Pons (tissue), 1 donor: Measurements from ENCODE around the gene PCNX4.
"Not testable (repeated sequence)": the region's sequence is repeated elsewhere in the genome, so short reads cannot be mapped to it uniquely, and the experiment has no call there.

Source experiments
- DNase-seq: peaks from one replicate; pipeline ENCODE4 v3.0.0-alpha.2; 2016; ENCODE audit warnings: low spot score

PCNX4 gene

GRCh38 chr14:60091550-60092525, at the start of gene PCNX4:
PCNX4 (plus strand) TSS chr14:60091923; CDS start chr14:60107639, 15,716 bp downstream.
- DNase-seq: peak; percentile 98

- DNase-seq: not testable (repeated sequence)
These were observed 43.7 kb upstream of the PCNX4 start for GRCh38 chr14:60047976-60048375.

GRCh38 chr14:60051721-60052221, 40.0 kb upstream of the PCNX4 start:
- no peak for DNase-seq

- no peak for DNase-seq
These were observed 33.6 kb upstream of the PCNX4 start for GRCh38 chr14:60058087-60058486.

- no peak for DNase-seq
These were observed 30.4 kb upstream of the PCNX4 start for GRCh38 chr14:60061371-60061770.

- DNase-seq: peak; percentile 76
These were observed 27.1 kb upstream of the PCNX4 start for GRCh38 chr14:60064491-60065072.

GRCh38 chr14:60067882-60068281, 23.8 kb upstream of the PCNX4 start:
- no peak for DNase-seq

GRCh38 chr14:60079723-60080122, 12.0 kb upstream of the PCNX4 start:
- no peak for DNase-seq

- DNase-seq: no peak
These were observed 6.6 kb upstream of the PCNX4 start for GRCh38 chr14:60085085-60085484.

GRCh38 chr14:60085693-60086092, 6.0 kb upstream of the PCNX4 start:
- no peak for DNase-seq

- no peak for DNase-seq
These were observed 4.1 kb upstream of the PCNX4 start for GRCh38 chr14:60087668-60088067.

GRCh38 chr14:60089221-60089620, 2.5 kb upstream of the PCNX4 start:
- no peak for DNase-seq

GRCh38 chr14:60090864-60091519, 731 bp upstream of the PCNX4 start:
- peak; percentile 71 for DNase-seq

GRCh38 chr14:60092526-60092920, 800 bp downstream of the PCNX4 start:
- DNase-seq: peak; percentile 60

- no peak for DNase-seq
These were observed 1.4 kb downstream of the PCNX4 start for GRCh38 chr14:60093080-60093479.

- no peak for DNase-seq
These were observed 1.9 kb downstream of the PCNX4 start for GRCh38 chr14:60093606-60094005.

- no peak for DNase-seq
These were observed 2.7 kb downstream of the PCNX4 start for GRCh38 chr14:60094306-60094897.

- no peak for DNase-seq
These were observed 3.5 kb downstream of the PCNX4 start for GRCh38 chr14:60095231-60095630.

- DNase-seq: no peak
These were observed 4.2 kb downstream of the PCNX4 start for GRCh38 chr14:60095781-60096450.

GRCh38 chr14:60097974-60098373, 6.3 kb downstream of the PCNX4 start:
- no peak for DNase-seq

- not testable (repeated sequence) for DNase-seq
These were observed 8.1 kb downstream of the PCNX4 start for GRCh38 chr14:60099855-60100254.

- DNase-seq: no peak
These were observed 10.1 kb downstream of the PCNX4 start for GRCh38 chr14:60101786-60102185.
